ENCODE results near the gene RNF166. TPM values are rescaled to one million over a fixed set of nuclear protein-coding genes. Genes with fewer than 3 reads are reported as not detected.

Gene RNF166
- 19.4 and 21.5 TPM in 2 replicates for total RNA-seq
- long read RNA-seq, partial matches to known transcripts, result 1 of 2 reads
- long read RNA-seq, other reads (novel, unspliced or antisense), result 1 of 2 reads

- Mint-ChIP-seq H3K27ac (peak within 1 kb of the TSS; percentile 77), H3K4me1 (ENCODE audit: low read depth) (peaks cover 13% of the 10 kb centered on the region), H3K9me3 (ENCODE audit: low read depth) (no peaks in the 10 kb centered on the region), H3K36me3 (ENCODE audit: insufficient read depth) (no peaks in the 10 kb centered on the region), H3K27me3 (no peaks in the 10 kb centered on the region), H3K4me3 (ENCODE audit: low read depth) (peak within 1 kb of the TSS; percentile 81)
- DNase-seq (ENCODE audit: low spot score, unreplicated experiment), result peak; percentile 84
- no peak for TF ChIP-seq CTCF (IDR thresholded peaks at IDR 0.05; ENCODE audit: unreplicated experiment)
These were observed at the start of gene RNF166, which contains the start of gene CTU2 for GRCh38 chr16:88706229-88706964. RNF166 (minus strand) TSS chr16:88706408; CDS start chr16:88706325, 83 bp downstream. CTU2 (plus strand) TSS chr16:88706503; CDS start chr16:88706531, 28 bp downstream.

DNA sequence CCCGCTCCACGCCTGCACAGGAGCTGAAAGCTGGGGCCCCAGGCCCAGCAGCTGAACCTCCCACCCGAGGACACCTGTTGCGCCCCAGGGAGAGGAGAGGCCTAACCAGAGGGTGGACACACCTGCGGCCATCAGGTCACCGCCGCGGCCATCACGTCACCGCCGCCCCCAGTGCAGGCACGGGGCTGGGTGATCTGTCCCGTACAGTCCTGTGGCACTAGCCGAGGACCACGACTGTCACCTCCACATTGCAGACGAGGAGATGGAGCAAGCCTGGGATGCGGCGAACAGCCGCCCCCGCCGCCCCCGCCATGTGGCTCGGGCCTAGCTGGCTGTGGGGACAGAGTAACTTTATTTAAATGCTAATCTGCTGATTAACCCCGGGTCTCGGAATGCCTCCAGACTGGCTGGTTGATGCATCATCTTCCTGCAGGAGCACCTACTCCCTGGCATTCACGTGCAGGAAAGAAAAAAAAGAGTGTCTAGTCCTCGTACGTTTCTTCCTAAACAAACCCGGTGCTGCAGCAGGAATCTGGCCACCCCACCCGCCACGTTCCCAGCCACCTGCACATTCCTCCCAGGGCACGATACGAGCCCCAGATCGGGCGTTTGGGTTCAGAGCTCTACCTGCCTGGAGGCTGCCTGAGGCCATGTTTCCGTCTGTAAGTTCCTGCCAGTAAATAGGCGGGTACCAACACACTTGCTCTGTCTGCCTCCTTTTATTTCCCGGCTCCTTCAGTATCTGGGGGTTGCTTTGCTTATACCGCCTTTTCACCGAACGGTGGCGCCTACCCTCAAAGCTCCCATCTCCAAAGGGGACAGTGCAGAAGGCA is 48.9 kb upstream of the RNF166 start:
- Mint-ChIP-seq H3K27ac (no peak overlapping the region), H3K9me3 (ENCODE audit: low read depth) (no peaks in the 10 kb centered on the region), H3K27me3 (no peaks in the 10 kb centered on the region), H3K4me1 (ENCODE audit: low read depth) (peaks cover 6% of the 10 kb centered on the region), H3K36me3 (ENCODE audit: insufficient read depth) (no peaks in the 10 kb centered on the region), H3K4me3 (ENCODE audit: low read depth) (no peak overlapping the region)
- DNase-seq (ENCODE audit: low spot score, unreplicated experiment), result no peak
- TF ChIP-seq CTCF (IDR thresholded peaks at IDR 0.05; ENCODE audit: unreplicated experiment), result peak; percentile 55

GRCh38 chr16:88754109-88754911 is 48.1 kb upstream of the RNF166 start:
- Mint-ChIP-seq H3K4me1 (ENCODE audit: low read depth) (peaks cover 4% of the 10 kb centered on the region), H3K4me3 (ENCODE audit: low read depth) (no peak overlapping the region), H3K9me3 (ENCODE audit: low read depth) (no peaks in the 10 kb centered on the region), H3K27ac (no peak overlapping the region), H3K27me3 (no peaks in the 10 kb centered on the region), H3K36me3 (ENCODE audit: insufficient read depth) (no peaks in the 10 kb centered on the region)
- no peak for TF ChIP-seq CTCF (IDR thresholded peaks at IDR 0.05; ENCODE audit: unreplicated experiment)
- no peak for DNase-seq (ENCODE audit: low spot score, unreplicated experiment)

DNA sequence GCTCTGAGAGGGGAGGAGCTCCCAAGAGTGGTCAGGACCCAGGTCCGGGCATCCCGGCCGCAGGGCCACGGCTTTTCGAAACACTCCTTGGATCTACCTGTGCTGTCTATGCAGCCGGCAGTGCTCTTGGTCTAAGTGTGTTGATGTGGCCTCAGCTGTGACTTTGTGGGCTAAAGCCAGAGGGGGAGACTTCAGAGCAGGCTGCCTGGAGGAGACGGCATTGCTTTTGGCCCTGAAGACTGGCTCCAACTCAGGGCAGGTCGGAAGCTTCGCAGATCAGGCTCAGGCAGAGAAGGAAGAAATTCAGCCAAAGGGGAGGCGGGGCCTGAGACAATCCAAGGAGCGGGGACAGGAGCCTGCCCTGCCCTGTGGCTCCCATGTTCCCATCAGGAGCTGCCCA is 47.4 kb upstream of the RNF166 start:
- Mint-ChIP-seq H3K4me3 (ENCODE audit: low read depth) (no peak overlapping the region), H3K36me3 (ENCODE audit: insufficient read depth) (no peaks in the 10 kb centered on the region)

More for the DNA sequence above, 47.4 kb upstream of the RNF166 start:
- TF ChIP-seq CTCF (IDR thresholded peaks at IDR 0.05; ENCODE audit: unreplicated experiment), result no peak
- no peak for DNase-seq (ENCODE audit: low spot score, unreplicated experiment)
- no peaks in the 10 kb centered on the region for H3K27me3 Mint-ChIP-seq
- H3K27ac Mint-ChIP-seq, result no peak overlapping the region
- no peaks in the 10 kb centered on the region for H3K9me3 Mint-ChIP-seq (ENCODE audit: low read depth)
- peaks cover 2% of the 10 kb centered on the region for H3K4me1 Mint-ChIP-seq (ENCODE audit: low read depth)
